DOHH2 (cell line): ENCODE results near the gene DRC3.

Experiments used
- CTCF ChIP-seq: fragments of 200-600 bp; sonication (generic); IDR thresholded peaks from one replicate; pipeline ENCODE4 v1.5.1; 2014; ENCODE audit warnings: antibody characterized with exemption, mild to moderate bottlenecking, low read depth, low read length; ENCODE audit not compliant: poor library complexity, severe bottlenecking
- EZH2phosphoT487 ChIP-seq: fragments of 200-600 bp; sonication (generic); IDR thresholded peaks from 2 replicates; pipeline ENCODE4 v1.6.1; 2017; ENCODE audit warnings: borderline replicate concordance, mild to moderate bottlenecking, antibody characterized with exemption, low read length, moderate library complexity, mixed read lengths

GRCh38 chr17:17926036-17926435, 46.6 kb upstream of the DRC3 start:
- TF ChIP-seq CTCF = no peak
- no peak for TF ChIP-seq EZH2phosphoT487
